Urinary bladder (tissue), 4 donors: ENCODE measurements around the gene SFTA2. TPM values are rescaled to one million over a fixed set of nuclear protein-coding genes. Genes with fewer than 3 reads are reported as not detected.
"Not testable (repeated sequence)": the region's sequence is repeated elsewhere in the genome, so short reads cannot be mapped to it uniquely, and the experiment has no call there.

Source experiments
- DNase-seq: peaks from one replicate; pipeline ENCODE4 v3.0.0-alpha.2; 2015; ENCODE audit errors: extremely low spot score
- H3K27ac ChIP-seq: one replicate; pipeline ENCODE4 v1.5.1; 2013; ENCODE audit warnings: low read depth, mild to moderate bottlenecking, moderate library complexity
- H3K36me3 ChIP-seq: one replicate; pipeline ENCODE4 v1.6.1; 2013; ENCODE audit warnings: mild to moderate bottlenecking, moderate library complexity; ENCODE audit not compliant: insufficient read depth
- H3K4me1 ChIP-seq: one replicate; pipeline ENCODE4 v1.6.1; 2013; ENCODE audit warnings: mild to moderate bottlenecking, moderate library complexity; ENCODE audit not compliant: insufficient read depth
- H3K4me3 ChIP-seq: one replicate; pipeline ENCODE4 v1.5.1; 2013; ENCODE audit warnings: low read depth, low read length
- WGBS: extraction: QIAGEN DNeasy Blood & Tissue Kit; methylation state at CpG from one replicate; pipeline ENCODE4 v1.1.7; 2013; 5-methylcytosine and 5-hydroxymethylcytosine counted together
- polyA plus RNA-seq: library from polyadenylated mRNA; stranded (reverse); fragments of 200-250 nt; gene quantifications from one replicate; pipeline ENCODE4 v1.2.3, GENCODE V29; 2013
- total RNA-seq: library from RNA; depleted of rRNA; stranded (reverse); fragments of >200 nt; gene quantifications from one replicate; pipeline ENCODE4 v1.2.3, GENCODE V29; 2014
- donor health status: healthy with polysubstance abuse.
- donor health status: healthy.

Gene SFTA2
- total and polyA plus RNA-seq, 2 donors, result not detected

- Histone ChIP-seq H3K36me3 (no peaks in the 10 kb centered on the region), H3K4me3 (peak within 1 kb of the TSS; percentile 51), H3K27ac (peak within 1 kb of the TSS; percentile 87), H3K4me1 (no peaks in the 10 kb centered on the region)
- under 1% methylated on average over 52 of the region's 52 CpGs for WGBS
- peak; percentile 71 for DNase-seq
Observed at GRCh38 chr6:30914076-30914853, 17.7 kb downstream of the SFTA2 start, which contains the start of gene VARS2. Gene VARS2 (plus strand): TSS chr6:30914238. CDS start chr6:30914837, 599 bp downstream.

GRCh38 chr6:30913721-30914075 is 18.3 kb downstream of the SFTA2 start:
- WGBS, result 5% methylated on average over 31 of the region's 31 CpGs
- H3K36me3 ChIP-seq, result no peaks in the 10 kb centered on the region

GRCh38 chr6:30912746-30913520 is 19.0 kb downstream of the SFTA2 start:
- H3K27ac ChIP-seq, result no peak overlapping the region
- no peak overlapping the region for H3K4me3 ChIP-seq
- H3K36me3 ChIP-seq, result no peaks in the 10 kb centered on the region
- DNase-seq, result no peak
- whole genome bisulfite sequencing, result 84% methylated on average over 8 of the region's 8 CpGs
- H3K4me1 ChIP-seq, result peaks cover 3% of the 10 kb centered on the region

More at GRCh38 chr6:30913721-30914075, 18.3 kb downstream of the SFTA2 start:
- no peak for DNase-seq
- peaks cover under 1% of the 10 kb centered on the region for H3K4me1 ChIP-seq
- H3K27ac ChIP-seq, result peak overlapping the region; percentile 85
- H3K4me3 ChIP-seq, result peak overlapping the region; percentile 51

- not testable (repeated sequence) for DNase-seq, H3K36me3 ChIP-seq, H3K4me1 ChIP-seq, H3K27ac ChIP-seq, H3K4me3 ChIP-seq
- 91% methylated on average over 12 of the region's 12 CpGs for WGBS
Observed at GRCh38 chr6:30910473-30910872, 21.5 kb downstream of the SFTA2 start.

- H3K4me3 ChIP-seq, result peak overlapping the region; percentile 91
- no peak overlapping the region for H3K27ac ChIP-seq
- H3K36me3 ChIP-seq, result no peaks in the 10 kb centered on the region
- 23% methylated on average over 2 of the region's 2 CpGs for WGBS
- H3K4me1 ChIP-seq, result peaks cover 3% of the 10 kb centered on the region
- DNase-seq, result no peak
Observed at GRCh38 chr6:30908700-30909099, 23.3 kb downstream of the SFTA2 start.

GRCh38 chr6:30907758-30908591 is 24.0 kb downstream of the SFTA2 start, which contains the start of gene GTF2H4:
Gene GTF2H4 (plus strand): TSS chr6:30908207.
- DNase-seq, result peak; percentile 98
- no peak within 1 kb of the TSS for H3K27ac ChIP-seq

GRCh38 chr6:30907290-30907757 is 24.6 kb downstream of the SFTA2 start:
- not testable (repeated sequence) for DNase-seq

More at GRCh38 chr6:30907758-30908591, 24.0 kb downstream of the SFTA2 start, which contains the start of gene GTF2H4:
- H3K4me3 ChIP-seq, result peak within 1 kb of the TSS; percentile 91
- no peaks in the 10 kb centered on the region for H3K36me3 ChIP-seq
- H3K4me1 ChIP-seq, result peaks cover 3% of the 10 kb centered on the region
- under 1% methylated on average over 49 of the region's 49 CpGs for WGBS

GRCh38 chr6:30903236-30903635 is 28.7 kb downstream of the SFTA2 start:
- Histone ChIP-seq H3K36me3 (peaks cover 3% of the 10 kb centered on the region), H3K4me3 (no peak overlapping the region), H3K4me1 (no peaks in the 10 kb centered on the region), H3K27ac (no peak overlapping the region)
- 92% methylated on average over 4 of the region's 4 CpGs for WGBS
- no peak for DNase-seq

More at GRCh38 chr6:30907290-30907757, 24.6 kb downstream of the SFTA2 start:
- WGBS, result 52% methylated on average over 16 of the region's 16 CpGs
- not testable (repeated sequence) for H3K36me3 ChIP-seq, H3K4me1 ChIP-seq, H3K27ac ChIP-seq
- H3K4me3 ChIP-seq, result peak overlapping the region; percentile 91

- 49% methylated on average over 5 of the region's 5 CpGs for WGBS
- Histone ChIP-seq H3K27ac (no peak overlapping the region), H3K36me3 (peaks cover 3% of the 10 kb centered on the region), H3K4me1 (no peaks in the 10 kb centered on the region), H3K4me3 (no peak overlapping the region)
- no peak for DNase-seq
Observed at GRCh38 chr6:30902709-30903108, 29.3 kb downstream of the SFTA2 start.

- not testable (repeated sequence) for H3K4me3 ChIP-seq, H3K27ac ChIP-seq, DNase-seq, H3K4me1 ChIP-seq, H3K36me3 ChIP-seq
- 79% methylated on average over 9 of the region's 9 CpGs for WGBS
Observed at GRCh38 chr6:30902196-30902595, 29.8 kb downstream of the SFTA2 start.

- Histone ChIP-seq H3K4me3 (no peak overlapping the region), H3K4me1 (no peaks in the 10 kb centered on the region), H3K36me3 (peaks cover 3% of the 10 kb centered on the region), H3K27ac (no peak overlapping the region)
- no peak for DNase-seq
Observed at GRCh38 chr6:30901436-30901835, 30.5 kb downstream of the SFTA2 start.

- no peak overlapping the region for H3K27ac ChIP-seq
- DNase-seq, result no peak
- no peaks in the 10 kb centered on the region for H3K4me1 ChIP-seq
- peaks cover 3% of the 10 kb centered on the region for H3K36me3 ChIP-seq
- no peak overlapping the region for H3K4me3 ChIP-seq
- 84% methylated on average over 1 of the region's 1 CpG for WGBS
Observed at GRCh38 chr6:30900863-30901417, 31.0 kb downstream of the SFTA2 start.
